ENCODE measurements around the gene TMEM132D.

DNA sequence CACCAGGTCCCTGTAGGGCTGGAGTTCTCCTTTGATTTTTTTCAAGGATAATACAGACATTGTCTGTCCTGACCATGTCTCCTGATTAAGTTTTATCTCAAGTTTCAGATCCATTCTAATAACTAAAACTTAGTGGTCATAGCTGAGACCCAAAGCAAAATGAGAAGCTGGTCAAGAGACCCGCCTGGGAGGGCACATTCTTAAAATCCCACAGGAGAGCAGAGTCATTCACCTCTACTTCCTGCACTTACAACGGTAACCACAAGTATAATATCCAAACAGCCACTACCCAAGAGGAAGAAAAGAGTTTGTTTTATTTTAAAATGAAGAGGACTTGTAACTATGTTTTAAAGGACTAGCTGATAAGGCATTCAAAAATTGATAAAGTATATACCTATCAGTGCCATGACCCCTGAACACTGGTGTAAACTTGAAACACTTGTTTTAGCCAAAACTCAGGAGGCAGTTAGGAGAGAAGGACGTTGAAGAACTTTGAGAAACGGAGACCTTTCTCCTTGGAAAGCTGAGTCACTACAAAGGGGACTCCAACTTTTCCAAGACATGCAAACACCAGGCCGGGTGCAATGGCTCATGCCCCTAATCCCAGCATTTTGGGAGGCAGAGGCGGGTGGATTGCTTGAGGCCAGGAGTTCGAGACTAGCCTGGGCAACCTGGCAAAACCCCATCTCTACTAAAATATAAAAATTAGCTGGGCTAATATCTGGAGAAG lies 572.3 kb downstream of the TMEM132D start:
- TF ChIP-seq, protein P1, sequence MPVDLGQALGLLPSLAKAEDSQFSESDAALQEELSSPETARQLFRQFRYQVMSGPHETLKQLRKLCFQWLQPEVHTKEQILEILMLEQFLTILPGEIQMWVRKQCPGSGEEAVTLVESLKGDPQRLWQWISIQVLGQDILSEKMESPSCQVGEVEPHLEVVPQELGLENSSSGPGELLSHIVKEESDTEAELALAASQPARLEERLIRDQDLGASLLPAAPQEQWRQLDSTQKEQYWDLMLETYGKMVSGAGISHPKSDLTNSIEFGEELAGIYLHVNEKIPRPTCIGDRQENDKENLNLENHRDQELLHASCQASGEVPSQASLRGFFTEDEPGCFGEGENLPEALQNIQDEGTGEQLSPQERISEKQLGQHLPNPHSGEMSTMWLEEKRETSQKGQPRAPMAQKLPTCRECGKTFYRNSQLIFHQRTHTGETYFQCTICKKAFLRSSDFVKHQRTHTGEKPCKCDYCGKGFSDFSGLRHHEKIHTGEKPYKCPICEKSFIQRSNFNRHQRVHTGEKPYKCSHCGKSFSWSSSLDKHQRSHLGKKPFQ (tag by site-specific recombination; IDR thresholded peaks at IDR 0.05) = no peak
- TF ChIP-seq, protein P2, sequence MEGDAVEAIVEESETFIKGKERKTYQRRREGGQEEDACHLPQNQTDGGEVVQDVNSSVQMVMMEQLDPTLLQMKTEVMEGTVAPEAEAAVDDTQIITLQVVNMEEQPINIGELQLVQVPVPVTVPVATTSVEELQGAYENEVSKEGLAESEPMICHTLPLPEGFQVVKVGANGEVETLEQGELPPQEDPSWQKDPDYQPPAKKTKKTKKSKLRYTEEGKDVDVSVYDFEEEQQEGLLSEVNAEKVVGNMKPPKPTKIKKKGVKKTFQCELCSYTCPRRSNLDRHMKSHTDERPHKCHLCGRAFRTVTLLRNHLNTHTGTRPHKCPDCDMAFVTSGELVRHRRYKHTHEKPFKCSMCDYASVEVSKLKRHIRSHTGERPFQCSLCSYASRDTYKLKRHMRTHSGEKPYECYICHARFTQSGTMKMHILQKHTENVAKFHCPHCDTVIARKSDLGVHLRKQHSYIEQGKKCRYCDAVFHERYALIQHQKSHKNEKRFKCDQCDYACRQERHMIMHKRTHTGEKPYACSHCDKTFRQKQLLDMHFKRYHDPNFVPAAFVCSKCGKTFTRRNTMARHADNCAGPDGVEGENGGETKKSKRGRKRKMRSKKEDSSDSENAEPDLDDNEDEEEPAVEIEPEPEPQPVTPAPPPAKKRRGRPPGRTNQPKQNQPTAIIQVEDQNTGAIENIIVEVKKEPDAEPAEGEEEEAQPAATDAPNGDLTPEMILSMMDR (tag by site-specific recombination; IDR thresholded peaks at IDR 0.05) = no peak
- TF ChIP-seq, protein P3, sequence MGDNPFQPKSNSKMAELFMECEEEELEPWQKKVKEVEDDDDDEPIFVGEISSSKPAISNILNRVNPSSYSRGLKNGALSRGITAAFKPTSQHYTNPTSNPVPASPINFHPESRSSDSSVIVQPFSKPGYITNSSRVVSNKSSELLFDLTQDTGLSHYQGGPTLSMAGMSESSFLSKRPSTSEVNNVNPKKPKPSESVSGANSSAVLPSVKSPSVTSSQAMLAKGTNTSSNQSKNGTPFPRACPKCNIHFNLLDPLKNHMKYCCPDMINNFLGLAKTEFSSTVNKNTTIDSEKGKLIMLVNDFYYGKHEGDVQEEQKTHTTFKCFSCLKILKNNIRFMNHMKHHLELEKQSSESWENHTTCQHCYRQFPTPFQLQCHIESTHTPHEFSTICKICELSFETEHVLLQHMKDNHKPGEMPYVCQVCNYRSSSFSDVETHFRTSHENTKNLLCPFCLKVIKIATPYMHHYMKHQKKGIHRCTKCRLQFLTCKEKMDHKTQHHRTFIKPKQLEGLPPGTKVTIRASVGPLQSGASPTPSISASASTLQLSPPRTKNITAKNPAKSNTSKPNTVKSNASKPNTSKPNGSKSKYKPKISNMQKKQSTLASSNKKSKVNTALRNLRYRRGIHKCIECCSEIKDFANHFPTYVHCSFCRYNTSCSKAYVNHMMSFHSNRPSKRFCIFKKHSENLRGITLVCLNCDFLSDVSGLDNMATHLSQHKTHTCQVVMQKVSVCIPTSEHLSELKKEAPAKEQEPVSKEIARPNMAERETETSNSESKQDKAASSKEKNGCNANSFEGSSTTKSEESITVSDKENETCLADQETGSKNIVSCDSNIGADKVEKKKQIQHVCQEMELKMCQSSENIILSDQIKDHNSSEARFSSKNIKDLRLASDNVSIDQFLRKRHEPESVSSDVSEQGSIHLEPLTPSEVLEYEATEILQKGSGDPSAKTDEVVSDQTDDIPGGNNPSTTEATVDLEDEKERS (tag by site-specific recombination; IDR thresholded peaks at IDR 0.05) = no peak
- TF ChIP-seq, protein P4, sequence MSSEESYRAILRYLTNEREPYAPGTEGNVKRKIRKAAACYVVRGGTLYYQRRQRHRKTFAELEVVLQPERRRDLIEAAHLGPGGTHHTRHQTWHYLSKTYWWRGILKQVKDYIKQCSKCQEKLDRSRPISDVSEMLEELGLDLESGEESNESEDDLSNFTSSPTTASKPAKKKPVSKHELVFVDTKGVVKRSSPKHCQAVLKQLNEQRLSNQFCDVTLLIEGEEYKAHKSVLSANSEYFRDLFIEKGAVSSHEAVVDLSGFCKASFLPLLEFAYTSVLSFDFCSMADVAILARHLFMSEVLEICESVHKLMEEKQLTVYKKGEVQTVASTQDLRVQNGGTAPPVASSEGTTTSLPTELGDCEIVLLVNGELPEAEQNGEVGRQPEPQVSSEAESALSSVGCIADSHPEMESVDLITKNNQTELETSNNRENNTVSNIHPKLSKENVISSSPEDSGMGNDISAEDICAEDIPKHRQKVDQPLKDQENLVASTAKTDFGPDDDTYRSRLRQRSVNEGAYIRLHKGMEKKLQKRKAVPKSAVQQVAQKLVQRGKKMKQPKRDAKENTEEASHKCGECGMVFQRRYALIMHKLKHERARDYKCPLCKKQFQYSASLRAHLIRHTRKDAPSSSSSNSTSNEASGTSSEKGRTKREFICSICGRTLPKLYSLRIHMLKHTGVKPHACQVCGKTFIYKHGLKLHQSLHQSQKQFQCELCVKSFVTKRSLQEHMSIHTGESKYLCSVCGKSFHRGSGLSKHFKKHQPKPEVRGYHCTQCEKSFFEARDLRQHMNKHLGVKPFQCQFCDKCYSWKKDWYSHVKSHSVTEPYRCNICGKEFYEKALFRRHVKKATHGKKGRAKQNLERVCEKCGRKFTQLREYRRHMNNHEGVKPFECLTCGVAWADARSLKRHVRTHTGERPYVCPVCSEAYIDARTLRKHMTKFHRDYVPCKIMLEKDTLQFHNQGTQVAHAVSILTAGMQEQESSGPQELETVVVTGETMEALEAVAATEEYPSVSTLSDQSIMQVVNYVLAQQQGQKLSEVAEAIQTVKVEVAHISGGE (tag by site-specific recombination; conservative IDR thresholded peaks at IDR 0.05; ENCODE audit: low read depth) = no peak
- TF ChIP-seq, protein P5, sequence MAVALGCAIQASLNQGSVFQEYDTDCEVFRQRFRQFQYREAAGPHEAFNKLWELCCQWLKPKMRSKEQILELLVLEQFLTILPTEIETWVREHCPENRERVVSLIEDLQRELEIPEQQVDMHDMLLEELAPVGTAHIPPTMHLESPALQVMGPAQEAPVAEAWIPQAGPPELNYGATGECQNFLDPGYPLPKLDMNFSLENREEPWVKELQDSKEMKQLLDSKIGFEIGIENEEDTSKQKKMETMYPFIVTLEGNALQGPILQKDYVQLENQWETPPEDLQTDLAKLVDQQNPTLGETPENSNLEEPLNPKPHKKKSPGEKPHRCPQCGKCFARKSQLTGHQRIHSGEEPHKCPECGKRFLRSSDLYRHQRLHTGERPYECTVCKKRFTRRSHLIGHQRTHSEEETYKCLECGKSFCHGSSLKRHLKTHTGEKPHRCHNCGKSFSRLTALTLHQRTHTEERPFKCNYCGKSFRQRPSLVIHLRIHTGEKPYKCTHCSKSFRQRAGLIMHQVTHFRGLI (tag by site-specific recombination; IDR thresholded peaks at IDR 0.05) = no peak
- TF ChIP-seq HOXA7 (CRISPR knock-in tag; IDR thresholded peaks at IDR 0.05; ENCODE audit: borderline replicate concordance) (no peak), ZNF660 (tag by site-specific recombination; IDR thresholded peaks at IDR 0.05) (no peak), ZNF777 (tag by site-specific recombination; IDR thresholded peaks at IDR 0.05; ENCODE audit: borderline replicate concordance) (no peak), ZNF654 (tag by site-specific recombination; IDR thresholded peaks at IDR 0.05; ENCODE audit: low read depth) (no peak), ZNF335 (tag by site-specific recombination; conservative IDR thresholded peaks at IDR 0.05) (no peak), ZNF785 (tag by site-specific recombination; IDR thresholded peaks at IDR 0.05) (no peak)
- TF ChIP-seq, protein P6, sequence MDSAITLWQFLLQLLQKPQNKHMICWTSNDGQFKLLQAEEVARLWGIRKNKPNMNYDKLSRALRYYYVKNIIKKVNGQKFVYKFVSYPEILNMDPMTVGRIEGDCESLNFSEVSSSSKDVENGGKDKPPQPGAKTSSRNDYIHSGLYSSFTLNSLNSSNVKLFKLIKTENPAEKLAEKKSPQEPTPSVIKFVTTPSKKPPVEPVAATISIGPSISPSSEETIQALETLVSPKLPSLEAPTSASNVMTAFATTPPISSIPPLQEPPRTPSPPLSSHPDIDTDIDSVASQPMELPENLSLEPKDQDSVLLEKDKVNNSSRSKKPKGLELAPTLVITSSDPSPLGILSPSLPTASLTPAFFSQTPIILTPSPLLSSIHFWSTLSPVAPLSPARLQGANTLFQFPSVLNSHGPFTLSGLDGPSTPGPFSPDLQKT (IDR thresholded peaks at IDR 0.05; ENCODE audit: borderline replicate concordance, low read depth, low read length) = no peak
- TF ChIP-seq, protein P7, sequence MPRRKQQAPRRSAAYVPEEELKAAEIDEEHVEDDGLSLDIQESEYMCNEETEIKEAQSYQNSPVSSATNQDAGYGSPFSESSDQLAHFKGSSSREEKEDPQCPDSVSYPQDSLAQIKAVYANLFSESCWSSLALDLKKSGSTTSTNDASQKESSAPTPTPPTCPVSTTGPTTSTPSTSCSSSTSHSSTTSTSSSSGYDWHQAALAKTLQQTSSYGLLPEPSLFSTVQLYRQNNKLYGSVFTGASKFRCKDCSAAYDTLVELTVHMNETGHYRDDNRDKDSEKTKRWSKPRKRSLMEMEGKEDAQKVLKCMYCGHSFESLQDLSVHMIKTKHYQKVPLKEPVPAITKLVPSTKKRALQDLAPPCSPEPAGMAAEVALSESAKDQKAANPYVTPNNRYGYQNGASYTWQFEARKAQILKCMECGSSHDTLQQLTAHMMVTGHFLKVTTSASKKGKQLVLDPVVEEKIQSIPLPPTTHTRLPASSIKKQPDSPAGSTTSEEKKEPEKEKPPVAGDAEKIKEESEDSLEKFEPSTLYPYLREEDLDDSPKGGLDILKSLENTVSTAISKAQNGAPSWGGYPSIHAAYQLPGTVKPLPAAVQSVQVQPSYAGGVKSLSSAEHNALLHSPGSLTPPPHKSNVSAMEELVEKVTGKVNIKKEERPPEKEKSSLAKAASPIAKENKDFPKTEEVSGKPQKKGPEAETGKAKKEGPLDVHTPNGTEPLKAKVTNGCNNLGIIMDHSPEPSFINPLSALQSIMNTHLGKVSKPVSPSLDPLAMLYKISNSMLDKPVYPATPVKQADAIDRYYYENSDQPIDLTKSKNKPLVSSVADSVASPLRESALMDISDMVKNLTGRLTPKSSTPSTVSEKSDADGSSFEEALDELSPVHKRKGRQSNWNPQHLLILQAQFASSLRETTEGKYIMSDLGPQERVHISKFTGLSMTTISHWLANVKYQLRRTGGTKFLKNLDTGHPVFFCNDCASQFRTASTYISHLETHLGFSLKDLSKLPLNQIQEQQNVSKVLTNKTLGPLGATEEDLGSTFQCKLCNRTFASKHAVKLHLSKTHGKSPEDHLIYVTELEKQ (tag by site-specific recombination; IDR thresholded peaks at IDR 0.05; ENCODE audit: borderline replicate concordance) = no peak

All from HEK293 (cell line).